A673 (cell line): Measurements from ENCODE around the gene PDZD11. TPM values are rescaled to one million over a fixed set of nuclear protein-coding genes. Genes with fewer than 3 reads are reported as not detected.

Experiments
- BruUV-seq: library from RNA; stranded (reverse); fragments of 400-500 nt; replicated peaks from 2 replicates; lab custom pipeline; 2021; lab: Mats Ljungman, UMichigan
- CTCF ChIA-PET: fragments of 300-600 bp; sonication (Branson Sonifier 250); formaldehyde crosslinking; loops from one replicate; lab custom pipeline; 2022; ENCODE audit warnings: antibody characterized with exemption; lab: Charles Lee
- POLR2A ChIA-PET: fragments of 300-600 bp; sonication (Branson Sonifier 250); formaldehyde crosslinking; loops from one replicate; lab custom pipeline; 2022; ENCODE audit warnings: antibody characterized with exemption; ENCODE audit not compliant: low non-redundant PET; lab: Charles Lee
- DNase-seq: peaks from one replicate; pipeline ENCODE4 v3.0.0-alpha.2; 2015; ENCODE audit warnings: low spot score
- H3K27ac ChIP-seq: fragments of 200-600 bp; sonication (generic); 2 replicates; pipeline ENCODE4 v1.5.1; 2016; ENCODE audit warnings: mixed run types, low read depth, mild to moderate bottlenecking, mixed read lengths, antibody characterized with exemption, low read length; ENCODE audit not compliant: poor library complexity, severe bottlenecking
- H3K27me3 ChIP-seq: fragments of 200-600 bp; sonication (generic); replicated peaks from 2 replicates; pipeline ENCODE4 v1.6.1; 2017; ENCODE audit warnings: mixed run types, low read depth, mild to moderate bottlenecking, mixed read lengths, antibody characterized with exemption, low read length; ENCODE audit not compliant: insufficient read depth, poor library complexity
- H3K36me3 ChIP-seq: fragments of 200-600 bp; sonication (generic); 2 replicates; pipeline ENCODE4 v1.6.1; 2016; ENCODE audit warnings: mixed run types, mild to moderate bottlenecking, mixed read lengths, antibody characterized with exemption, low read length; ENCODE audit not compliant: insufficient read depth, poor library complexity, severe bottlenecking
- H3K4me1 ChIP-seq: fragments of 200-600 bp; sonication (generic); 2 replicates; pipeline ENCODE4 v1.6.1; 2017; ENCODE audit warnings: mixed run types, mild to moderate bottlenecking, mixed read lengths, antibody characterized with exemption, low read length; ENCODE audit not compliant: insufficient read depth, poor library complexity, severe bottlenecking
- H3K4me3 ChIP-seq: fragments of 200-600 bp; sonication (generic); 2 replicates; pipeline ENCODE4 v1.5.1; 2016; ENCODE audit warnings: low read depth, mixed run types, mild to moderate bottlenecking, mixed read lengths, low read length; ENCODE audit not compliant: poor library complexity, severe bottlenecking
- H3K9me3 ChIP-seq: fragments of 200-600 bp; sonication (generic); 2 replicates; pipeline ENCODE4 v1.6.1; 2016; ENCODE audit warnings: mixed run types, low read depth, mild to moderate bottlenecking, mixed read lengths, antibody characterized with exemption, low read length; ENCODE audit not compliant: poor library complexity, severe bottlenecking
- CTCF ChIP-seq: fragments of 300-800, 200-600 bp; sonication (generic); conservative IDR thresholded peaks from 2 replicates; pipeline ENCODE4 v1.5.1; 2017; ENCODE audit warnings: low read depth, mild to moderate bottlenecking, antibody characterized with exemption, low read length, moderate library complexity, mixed read lengths
- EZH2 ChIP-seq: fragments of 200-600 bp; sonication (generic); IDR thresholded peaks from 2 replicates; pipeline ENCODE4 v1.6.1; 2017; ENCODE audit warnings: borderline replicate concordance, low read depth, mild to moderate bottlenecking, mixed read lengths, antibody characterized with exemption, low read length; ENCODE audit not compliant: poor library complexity, severe bottlenecking
- intact Hi-C: fragments of 100-400 bp; cut with micrococcal nuclease; formaldehyde crosslinking; loops from one replicate; pipeline ENCODE4 v1.10.0; 2022; ENCODE audit not compliant: unreplicated experiment
- total RNA-seq: library from RNA; stranded (reverse); gene quantifications from 2 replicates; pipeline ENCODE4 v1.2.3, GENCODE V29; 2021

PDZD11 gene
- total RNA-seq, 1 experiment from 2014 or later = 57.2 TPM

DNA sequence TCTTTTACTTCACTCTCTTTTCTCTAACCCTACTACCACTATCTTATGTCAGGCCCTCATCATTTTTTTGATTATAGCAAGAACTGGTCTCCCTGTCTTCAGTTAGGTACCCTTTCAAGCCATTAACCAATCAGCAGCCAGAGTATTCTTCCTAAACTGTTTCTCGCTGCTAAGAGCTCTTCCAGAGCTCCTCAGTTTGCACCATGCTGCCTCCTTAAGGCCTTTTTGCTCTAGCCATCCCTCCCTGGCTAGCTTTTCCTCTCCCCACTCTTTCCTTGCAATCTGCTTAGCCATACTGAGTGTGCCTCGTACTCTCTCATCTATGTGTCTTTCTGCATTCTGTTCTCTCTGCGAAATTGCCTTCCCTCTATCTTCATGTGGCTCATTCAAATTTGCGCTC lies 33.1 kb upstream of the PDZD11 start:
- Histone ChIP-seq H3K36me3 (peaks cover 5% of the 10 kb centered on the region), H3K27me3 (no peaks in the 10 kb centered on the region), H3K4me1 (no peaks in the 10 kb centered on the region), H3K4me3 (no peak overlapping the region), H3K27ac (no peak overlapping the region), H3K9me3 (no peaks in the 10 kb centered on the region)
- TF ChIP-seq EZH2 (no peak), CTCF (no peak)
- no peak for DNase-seq
- no TSS peak for BruUV-seq
- POLR2A ChIA-PET = no interaction called here
- intact Hi-C loops = no loop called here
- CTCF ChIA-PET = no interaction called here

- ChIA-PET CTCF (no interaction called here), POLR2A (no interaction called here)
- Histone ChIP-seq H3K4me1 (no peaks in the 10 kb centered on the region), H3K36me3 (peaks cover 22% of the 10 kb centered on the region), H3K4me3 (no peak overlapping the region), H3K27me3 (no peaks in the 10 kb centered on the region), H3K9me3 (no peaks in the 10 kb centered on the region), H3K27ac (no peak overlapping the region)
- intact Hi-C loops = no loop called here
- DNase-seq = no peak
- no TSS peak for BruUV-seq
- TF ChIP-seq CTCF (no peak), EZH2 (no peak)
These were observed 23.8 kb upstream of the PDZD11 start for GRCh38 chrX:70313503-70313902.

DNA sequence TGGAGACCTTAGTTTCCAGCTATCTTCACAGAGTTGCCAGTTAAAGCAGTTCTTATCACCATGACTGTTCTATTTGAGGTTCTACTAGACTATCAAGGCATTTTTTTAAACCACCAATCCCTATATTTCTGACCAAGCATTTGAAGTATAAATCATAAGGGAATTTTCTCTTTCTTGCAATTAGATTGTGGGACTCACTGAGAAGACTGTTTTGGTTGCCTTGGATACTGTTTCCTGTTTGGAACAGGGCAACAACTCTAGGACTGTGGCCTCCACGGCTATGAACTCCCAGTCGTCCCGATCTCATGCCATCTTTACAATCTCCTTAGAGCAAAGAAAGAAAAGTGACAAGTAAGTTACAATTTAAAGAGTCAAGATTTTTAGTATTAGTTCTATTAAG lies 12.0 kb upstream of the PDZD11 start:
- Histone ChIP-seq H3K27me3 (no peaks in the 10 kb centered on the region), H3K36me3 (peaks cover 59% of the 10 kb centered on the region), H3K4me1 (no peaks in the 10 kb centered on the region), H3K27ac (no peak overlapping the region), H3K4me3 (no peak overlapping the region), H3K9me3 (no peaks in the 10 kb centered on the region)
- intact Hi-C loops = no loop called here
- CTCF ChIA-PET = no interaction called here
- no peak for DNase-seq
- POLR2A ChIA-PET = no interaction called here
- TF ChIP-seq EZH2 (no peak), CTCF (no peak)
- BruUV-seq = no TSS peak
